Right atrium auricular region (tissue), 2 donors: Measurements from ENCODE around the gene CUBN. TPM values are rescaled to one million over a fixed set of nuclear protein-coding genes. Genes with fewer than 3 reads are reported as not detected.

Experiments used
- DNase-seq: peaks from one replicate; pipeline ENCODE4 v3.0.0-alpha.2; 2019; ENCODE audit warnings: low spot score
- H3K27ac ChIP-seq, 2 donors: fragments of 200-600 bp; sonication (generic); 1 replicate in 1 of 2; 2 replicates in 1 of 2; pipeline ENCODE4 v1.5.1; 2016 to 2019
- H3K27me3 ChIP-seq, 2 donors: fragments of 200-600 bp; sonication (generic); one replicate each; pipeline versions ENCODE4 v1.5.1 to v1.6.0; 2017 to 2019
- H3K36me3 ChIP-seq: fragments of 200-600 bp; sonication (generic); one replicate; pipeline ENCODE4 v1.5.1; 2016
- H3K4me1 ChIP-seq, 2 donors: fragments of 200-600 bp; sonication (generic); one replicate each; pipeline versions ENCODE4 v1.5.1 to v1.6.0; 2017 to 2019
- H3K4me3 ChIP-seq, 2 donors: fragments of 200-600 bp; sonication (generic); 1 replicate in 1 of 2; 2 replicates in 1 of 2; pipeline ENCODE4 v1.5.1; 2017 to 2019; ENCODE audit warnings: mild to moderate bottlenecking in 1 of 2, moderate library complexity in 1 of 2
- H3K9me3 ChIP-seq, 2 donors: fragments of 200-600 bp; sonication (generic); one replicate each; pipeline ENCODE4 v1.5.1; 2019
- CTCF ChIP-seq, 2 donors: fragments of 200-600 bp; sonication (generic); IDR thresholded peaks; one replicate each; pipeline ENCODE4 v1.5.1; 2019; ENCODE audit warnings: antibody characterized with exemption in 2 of 2
- total RNA-seq, 2 donors: library from RNA; depleted of rRNA; stranded (reverse); fragments of >200 nt; gene quantifications; one replicate each; pipeline ENCODE4 v1.1.0, GENCODE V29; 2016

CUBN gene
- total RNA-seq, 2 donors from 2014 or later = 0.15 to 0.94 TPM

- Histone ChIP-seq H3K36me3 (no peaks in the 10 kb centered on the region), H3K27ac (peak overlapping the region; percentile 62 to 80), H3K9me3 (peaks cover 0 to 6% of the 10 kb centered on the region in 2 donors), H3K27me3 (no peaks in the 10 kb centered on the region), H3K4me3 (no peak overlapping the region), H3K4me1 (peaks cover 0 to 40% of the 10 kb centered on the region in 2 donors)
- DNase-seq = no peak
- no peak for TF ChIP-seq CTCF (IDR thresholded peaks at IDR 0.05)
These were observed 120.4 kb downstream of the CUBN start for GRCh38 chr10:17009212-17009700.

GRCh38 chr10:17007418-17007770 lies 122.2 kb downstream of the CUBN start:
- H3K4me3 ChIP-seq = no peak overlapping the region
- H3K27ac ChIP-seq = peak overlapping the region; percentile 62 to 80
- H3K4me1 ChIP-seq = peaks cover 0 to 40% of the 10 kb centered on the region in 2 donors
- DNase-seq = no peak
- TF ChIP-seq CTCF (IDR thresholded peaks at IDR 0.05) = no peak
- H3K27me3 ChIP-seq = no peaks in the 10 kb centered on the region
- H3K36me3 ChIP-seq = no peaks in the 10 kb centered on the region
- H3K9me3 ChIP-seq = peaks cover 0 to 6% of the 10 kb centered on the region in 2 donors

- no peak for TF ChIP-seq CTCF (IDR thresholded peaks at IDR 0.05)
- H3K27ac ChIP-seq = peak overlapping the region; percentile 62 to 80
- H3K27me3 ChIP-seq = no peaks in the 10 kb centered on the region
- H3K9me3 ChIP-seq = peaks cover 0 to 6% of the 10 kb centered on the region in 2 donors
- peaks cover 0 to 40% of the 10 kb centered on the region in 2 donors for H3K4me1 ChIP-seq
- DNase-seq = no peak
- no peak overlapping the region for H3K4me3 ChIP-seq
- H3K36me3 ChIP-seq = no peaks in the 10 kb centered on the region
These were observed 122.8 kb downstream of the CUBN start for GRCh38 chr10:17006631-17007417.

GRCh38 chr10:17005621-17006566 lies 123.7 kb downstream of the CUBN start:
- H3K27ac ChIP-seq = peak overlapping the region; percentile 62 to 80
- no peak for DNase-seq

More at GRCh38 chr10:17005621-17006566, 123.7 kb downstream of the CUBN start:
- peaks cover 0 to 6% of the 10 kb centered on the region in 2 donors for H3K9me3 ChIP-seq
- no peak overlapping the region for H3K4me3 ChIP-seq
- H3K27me3 ChIP-seq = no peaks in the 10 kb centered on the region
- no peak for TF ChIP-seq CTCF (IDR thresholded peaks at IDR 0.05)
- peaks cover 0 to 40% of the 10 kb centered on the region in 2 donors for H3K4me1 ChIP-seq
- no peaks in the 10 kb centered on the region for H3K36me3 ChIP-seq
